Fibroblast of the aortic adventitia (primary cell): ENCODE measurements around the gene CDC42EP2. TPM values are rescaled to one million over a fixed set of nuclear protein-coding genes. Genes with fewer than 3 reads are reported as not detected.
A peak's percentile ranks its signal among the peaks of the same experiment; 100 is the strongest.
"Not testable (repeated sequence)": the region's sequence is repeated elsewhere in the genome, so short reads cannot be mapped to it uniquely, and the experiment has no call there.

Source experiments
- DNase-seq: peaks from one replicate; pipeline ENCODE4 v3.0.0-alpha.2; 2010; ENCODE audit warnings: low read depth
- H3K4me3 ChIP-seq: 2 replicates; pipeline ENCODE4 v1.5.1; 2011; ENCODE audit warnings: low read depth, mild to moderate bottlenecking, control low read depth, low read length, moderate library complexity
- CTCF ChIP-seq: IDR thresholded peaks from 2 replicates; pipeline ENCODE4 v1.5.1; 2011; ENCODE audit warnings: mild to moderate bottlenecking, low read length, control low read depth, inconsistent platforms; ENCODE audit not compliant: insufficient read depth
- total RNA-seq: library from RNA; depleted of rRNA; stranded (reverse); fragments of >200 nt; gene quantifications from 2 replicates; pipeline ENCODE4 v1.2.3, GENCODE V29; 2012; ENCODE audit warnings: low replicate concordance

The CDC42EP2 gene
- total RNA-seq, 1 donor, result 28.0 TPM

- no peak overlapping the region for H3K4me3 ChIP-seq
- DNase-seq, result no peak
- TF ChIP-seq CTCF, result no peak
Measured at GRCh38 chr11:65327021-65327420, 12.4 kb downstream of the CDC42EP2 start.

- TF ChIP-seq CTCF, result no peak
- no peak overlapping the region for H3K4me3 ChIP-seq
- no peak for DNase-seq
Measured at GRCh38 chr11:65329478-65329877, 14.8 kb downstream of the CDC42EP2 start.

GRCh38 chr11:65329944-65330403, 15.3 kb downstream of the CDC42EP2 start:
- DNase-seq, result peak; percentile 98
- H3K4me3 ChIP-seq, result no peak overlapping the region
- TF ChIP-seq CTCF, result peak; percentile 71

- no peak overlapping the region for H3K4me3 ChIP-seq
Measured at GRCh38 chr11:65330544-65330943, 15.9 kb downstream of the CDC42EP2 start.

GRCh38 chr11:65332591-65332990, 17.9 kb downstream of the CDC42EP2 start:
- not testable (repeated sequence) for H3K4me3 ChIP-seq, DNase-seq

More at GRCh38 chr11:65330544-65330943, 15.9 kb downstream of the CDC42EP2 start:
- TF ChIP-seq CTCF, result no peak
- no peak for DNase-seq

- no peak for TF ChIP-seq CTCF
- peak overlapping the region; percentile 87 for H3K4me3 ChIP-seq
- DNase-seq, result no peak
Measured at GRCh38 chr11:65334696-65335295, 20.1 kb downstream of the CDC42EP2 start.

GRCh38 chr11:65338676-65339075, 24.0 kb downstream of the CDC42EP2 start:
- H3K4me3 ChIP-seq, result no peak overlapping the region
- DNase-seq, result no peak
- no peak for TF ChIP-seq CTCF
